Skeletal muscle satellite cell (primary cell): ENCODE data around the gene NCBP2L.
A peak's percentile ranks its signal among the peaks of the same experiment; 100 is the strongest.

Experiments
- H3K27me3 ChIP-seq: 2 replicates; pipeline ENCODE4 v1.7.0; 2013; ENCODE audit warnings: low read length; ENCODE audit not compliant: control insufficient read depth, insufficient read depth
- H3K36me3 ChIP-seq: 2 replicates; pipeline ENCODE4 v1.7.0; 2013; ENCODE audit warnings: mild to moderate bottlenecking, control low read depth, low read length; ENCODE audit not compliant: insufficient read depth
- H3K4me1 ChIP-seq: 2 replicates; pipeline ENCODE4 v1.7.0; 2013; ENCODE audit warnings: low read length; ENCODE audit not compliant: control insufficient read depth, insufficient read depth
- H3K4me2 ChIP-seq: 2 replicates; pipeline ENCODE4 v1.7.0; 2013; ENCODE audit warnings: mild to moderate bottlenecking, low read length
- H3K4me3 ChIP-seq: 2 replicates; pipeline ENCODE4 v1.7.0; 2013; ENCODE audit warnings: low read length
- H3K9ac ChIP-seq: 2 replicates; pipeline ENCODE4 v1.7.0; 2013; ENCODE audit warnings: mild to moderate bottlenecking, low read depth, low read length, moderate library complexity
- H3K9me3 ChIP-seq: replicated peaks from 2 replicates; pipeline ENCODE4 v1.7.0; 2013; ENCODE audit warnings: mild to moderate bottlenecking, control low read depth, low read length

NCBP2L gene

GRCh38 chrX:107739541-107739940, 38.0 kb upstream of the NCBP2L start:
- peaks cover 35% of the 10 kb centered on the region for H3K4me1 ChIP-seq
- H3K9ac ChIP-seq: no peak overlapping the region
- no peak overlapping the region for H3K4me3 ChIP-seq
- H3K36me3 ChIP-seq: no peaks in the 10 kb centered on the region
- no peaks in the 10 kb centered on the region for H3K9me3 ChIP-seq
- no peak overlapping the region for H3K4me2 ChIP-seq
- H3K27me3 ChIP-seq: no peaks in the 10 kb centered on the region

- no peaks in the 10 kb centered on the region for H3K9me3 ChIP-seq
- H3K4me2 ChIP-seq: peak overlapping the region; percentile 63
- no peaks in the 10 kb centered on the region for H3K36me3 ChIP-seq
- peak overlapping the region; percentile 42 for H3K9ac ChIP-seq
- H3K4me1 ChIP-seq: peaks cover 35% of the 10 kb centered on the region
- peak overlapping the region; percentile 26 for H3K4me3 ChIP-seq
- no peaks in the 10 kb centered on the region for H3K27me3 ChIP-seq
These were observed 36.1 kb upstream of the NCBP2L start for GRCh38 chrX:107741404-107741790.

GRCh38 chrX:107742700-107743191, 34.8 kb upstream of the NCBP2L start:
- H3K4me2 ChIP-seq: peak overlapping the region; percentile 63
- H3K4me3 ChIP-seq: peak overlapping the region; percentile 41
- H3K4me1 ChIP-seq: peaks cover 46% of the 10 kb centered on the region
- H3K9ac ChIP-seq: peak overlapping the region; percentile 60
- H3K27me3 ChIP-seq: peaks cover under 1% of the 10 kb centered on the region
- H3K36me3 ChIP-seq: no peaks in the 10 kb centered on the region
- no peaks in the 10 kb centered on the region for H3K9me3 ChIP-seq

- no peaks in the 10 kb centered on the region for H3K9me3 ChIP-seq
These were observed 33.5 kb upstream of the NCBP2L start for GRCh38 chrX:107743995-107744394.

GRCh38 chrX:107744868-107745267, 32.7 kb upstream of the NCBP2L start:
- Histone ChIP-seq H3K9me3 (no peaks in the 10 kb centered on the region), H3K27me3 (peaks cover 6% of the 10 kb centered on the region), H3K36me3 (no peaks in the 10 kb centered on the region), H3K4me2 (no peak overlapping the region), H3K4me3 (no peak overlapping the region), H3K4me1 (peaks cover 50% of the 10 kb centered on the region), H3K9ac (no peak overlapping the region)

More at GRCh38 chrX:107743995-107744394, 33.5 kb upstream of the NCBP2L start:
- H3K36me3 ChIP-seq: no peaks in the 10 kb centered on the region
- no peak overlapping the region for H3K4me3 ChIP-seq
- H3K4me1 ChIP-seq: peaks cover 54% of the 10 kb centered on the region
- H3K27me3 ChIP-seq: peaks cover 6% of the 10 kb centered on the region
- no peak overlapping the region for H3K4me2 ChIP-seq
- H3K9ac ChIP-seq: no peak overlapping the region

GRCh38 chrX:107747596-107748161, 29.9 kb upstream of the NCBP2L start:
- Histone ChIP-seq H3K4me1 (peaks cover 28% of the 10 kb centered on the region), H3K4me2 (peak overlapping the region; percentile 61), H3K4me3 (no peak overlapping the region), H3K9ac (no peak overlapping the region), H3K9me3 (no peaks in the 10 kb centered on the region), H3K27me3 (peaks cover 10% of the 10 kb centered on the region), H3K36me3 (no peaks in the 10 kb centered on the region)

- Histone ChIP-seq H3K27me3 (peaks cover 16% of the 10 kb centered on the region), H3K4me3 (no peak overlapping the region), H3K4me1 (peaks cover 19% of the 10 kb centered on the region), H3K9ac (no peak overlapping the region), H3K36me3 (no peaks in the 10 kb centered on the region), H3K9me3 (no peaks in the 10 kb centered on the region), H3K4me2 (no peak overlapping the region)
These were observed 29.0 kb upstream of the NCBP2L start for GRCh38 chrX:107748506-107748905.

- no peak overlapping the region for H3K4me3 ChIP-seq
- peaks cover 16% of the 10 kb centered on the region for H3K27me3 ChIP-seq
- H3K4me1 ChIP-seq: peaks cover 19% of the 10 kb centered on the region
- no peak overlapping the region for H3K9ac ChIP-seq
- no peaks in the 10 kb centered on the region for H3K36me3 ChIP-seq
- H3K4me2 ChIP-seq: no peak overlapping the region
- H3K9me3 ChIP-seq: no peaks in the 10 kb centered on the region
These were observed 27.3 kb upstream of the NCBP2L start for GRCh38 chrX:107750263-107750662.

- no peak overlapping the region for H3K4me2 ChIP-seq
- H3K9ac ChIP-seq: no peak overlapping the region
- H3K4me3 ChIP-seq: no peak overlapping the region
- peaks cover 19% of the 10 kb centered on the region for H3K4me1 ChIP-seq
- no peaks in the 10 kb centered on the region for H3K9me3 ChIP-seq
- peaks cover 18% of the 10 kb centered on the region for H3K27me3 ChIP-seq
- H3K36me3 ChIP-seq: no peaks in the 10 kb centered on the region
These were observed 26.6 kb upstream of the NCBP2L start for GRCh38 chrX:107750861-107751445.

GRCh38 chrX:107752043-107752442, 25.5 kb upstream of the NCBP2L start:
- Histone ChIP-seq H3K27me3 (peaks cover 19% of the 10 kb centered on the region), H3K9ac (no peak overlapping the region), H3K36me3 (no peaks in the 10 kb centered on the region), H3K9me3 (no peaks in the 10 kb centered on the region), H3K4me3 (no peak overlapping the region), H3K4me1 (peaks cover 14% of the 10 kb centered on the region), H3K4me2 (no peak overlapping the region)

- peaks cover 8% of the 10 kb centered on the region for H3K4me1 ChIP-seq
- H3K4me2 ChIP-seq: no peak overlapping the region
- no peak overlapping the region for H3K9ac ChIP-seq
- no peaks in the 10 kb centered on the region for H3K9me3 ChIP-seq
- H3K36me3 ChIP-seq: no peaks in the 10 kb centered on the region
- peaks cover 22% of the 10 kb centered on the region for H3K27me3 ChIP-seq
- no peak overlapping the region for H3K4me3 ChIP-seq
These were observed 24.8 kb upstream of the NCBP2L start for GRCh38 chrX:107752714-107753113.

GRCh38 chrX:107753187-107753586, 24.3 kb upstream of the NCBP2L start:
- Histone ChIP-seq H3K4me2 (no peak overlapping the region), H3K9ac (no peak overlapping the region), H3K27me3 (peaks cover 22% of the 10 kb centered on the region), H3K4me1 (peaks cover 3% of the 10 kb centered on the region), H3K36me3 (no peaks in the 10 kb centered on the region), H3K4me3 (no peak overlapping the region), H3K9me3 (no peaks in the 10 kb centered on the region)
